Stimulated activated CD8-positive, alpha-beta memory T cell treated with anti-CD3 and anti-CD28 coated beads, Interleukin-15, amount 100 ng/mL, for 48 hours (primary cell): ENCODE data around the gene FNIP1.
"Not testable (repeated sequence)": the region's sequence is repeated elsewhere in the genome, so short reads cannot be mapped to it uniquely, and the experiment has no call there.

Source experiments
- DNase-seq, 2 donors: peaks; one replicate each; pipeline ENCODE4 v3.0.0-alpha.2; 2020; ENCODE audit warnings: low read depth in 2 of 2

FNIP1 gene

DNA sequence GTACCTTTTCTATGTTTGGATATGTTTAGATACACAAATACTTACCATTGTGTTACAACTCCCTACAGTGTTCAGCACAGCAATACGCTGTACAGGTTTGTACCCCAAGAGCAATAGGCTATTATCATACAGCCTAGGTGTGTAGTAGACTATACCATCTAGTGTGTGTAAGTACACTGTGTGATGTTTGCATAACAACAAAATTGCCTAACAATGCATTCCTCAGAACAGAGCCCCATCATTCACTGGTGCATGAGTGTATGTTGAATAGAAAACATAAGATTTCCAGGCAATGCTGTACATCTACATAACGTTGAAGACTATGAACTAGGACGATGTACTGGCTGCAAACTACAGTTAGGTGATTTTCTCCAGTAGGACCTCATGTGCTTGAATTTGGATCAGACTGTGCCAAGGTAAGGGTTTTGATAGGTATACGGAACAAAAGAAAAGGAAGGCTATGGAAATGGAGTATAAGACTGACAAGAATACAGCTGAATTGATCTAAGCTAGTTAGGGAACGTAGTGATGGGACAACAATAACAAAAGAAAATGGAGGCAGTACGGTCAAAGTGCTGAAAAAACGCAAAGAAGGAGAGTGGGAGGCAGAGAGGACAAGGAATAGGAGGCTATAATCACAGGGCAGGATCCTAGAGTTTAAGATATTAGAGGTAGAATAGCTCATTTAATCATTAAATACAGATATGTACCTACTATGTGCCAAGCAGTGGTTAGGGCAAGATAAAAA is 46.9 kb downstream of the FNIP1 start:
- no peak for DNase-seq

DNA sequence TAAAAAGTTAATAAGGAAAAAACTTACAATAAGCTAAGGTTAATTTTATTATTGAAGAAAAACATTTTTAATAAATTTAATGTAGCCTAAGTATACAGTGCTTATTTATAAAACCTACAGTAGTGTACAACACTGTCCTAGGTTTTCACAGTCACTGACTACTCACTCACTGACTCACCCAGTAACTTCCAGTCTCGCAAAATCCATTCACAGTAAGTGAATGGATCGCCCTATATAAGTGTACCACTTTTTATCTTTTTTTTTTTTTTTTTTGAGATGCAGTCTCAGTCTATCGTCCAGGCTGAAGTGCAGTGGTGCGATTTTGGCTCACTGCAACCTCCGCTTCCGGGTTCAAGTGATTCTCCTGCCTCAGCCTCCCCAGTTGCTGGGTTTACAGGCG is 47.7 kb downstream of the FNIP1 start:
- DNase-seq = no peak

DNA sequence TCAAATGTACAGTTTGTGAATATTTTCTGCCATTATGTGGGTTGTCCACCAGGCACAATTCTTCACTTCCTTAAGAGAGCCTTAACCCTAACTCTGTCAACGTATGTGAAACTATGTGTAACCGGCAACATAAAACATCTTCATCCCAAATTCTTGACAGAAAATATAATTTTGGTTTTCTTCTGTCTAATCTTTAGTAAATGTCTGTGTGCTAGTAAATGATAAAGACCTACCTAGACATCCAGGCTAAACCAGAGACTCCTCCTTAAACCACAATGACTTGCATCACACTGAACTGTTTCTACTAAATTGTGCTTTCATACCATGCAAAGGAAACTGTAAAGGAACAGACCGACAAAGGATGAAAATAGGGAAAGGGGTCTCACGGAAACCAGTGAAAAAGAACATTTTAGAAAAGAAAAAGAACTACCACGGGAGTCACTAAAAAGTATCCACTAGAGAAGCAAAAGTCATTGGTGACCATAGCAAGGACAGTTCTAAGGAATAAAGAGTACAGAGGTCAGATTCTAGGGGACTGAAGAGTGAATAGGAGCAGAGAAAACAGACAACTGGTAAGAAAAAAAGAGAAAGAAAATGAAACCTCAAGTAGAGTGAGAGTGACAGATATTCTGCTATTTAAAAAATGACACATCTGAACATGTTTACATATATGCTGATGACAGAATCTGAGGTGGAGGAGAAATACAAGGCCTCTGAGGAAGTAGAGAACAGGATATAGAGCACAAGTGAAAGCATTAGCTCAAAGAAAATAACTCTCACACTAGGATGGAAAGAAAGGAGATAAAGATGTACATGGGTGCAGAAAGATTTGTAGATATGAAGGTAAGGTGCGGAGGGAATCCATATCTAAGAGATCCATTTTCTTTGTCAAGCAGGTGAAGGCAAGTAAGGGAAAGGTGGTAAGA is 49.4 kb downstream of the FNIP1 start:
- DNase-seq = no peak

DNA sequence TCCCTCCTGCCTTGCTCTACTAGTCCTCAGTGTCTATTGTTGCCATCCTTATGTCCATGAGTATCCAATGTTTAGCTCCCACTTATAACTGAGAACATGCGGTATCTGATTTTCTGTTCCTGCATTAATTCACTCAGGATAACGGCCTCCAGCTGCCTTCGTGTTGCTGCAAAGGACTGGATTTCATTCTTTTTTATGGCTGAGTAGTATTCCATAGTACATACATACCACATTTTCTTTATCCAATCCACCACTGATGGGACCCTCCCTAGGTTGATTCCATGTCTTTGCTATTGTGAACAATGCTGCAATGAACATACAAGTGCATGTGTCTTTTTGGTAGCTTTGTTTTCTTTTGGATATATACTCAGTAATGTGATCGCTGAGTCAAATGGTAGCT is 50.4 kb downstream of the FNIP1 start:
- DNase-seq = no peak

DNA sequence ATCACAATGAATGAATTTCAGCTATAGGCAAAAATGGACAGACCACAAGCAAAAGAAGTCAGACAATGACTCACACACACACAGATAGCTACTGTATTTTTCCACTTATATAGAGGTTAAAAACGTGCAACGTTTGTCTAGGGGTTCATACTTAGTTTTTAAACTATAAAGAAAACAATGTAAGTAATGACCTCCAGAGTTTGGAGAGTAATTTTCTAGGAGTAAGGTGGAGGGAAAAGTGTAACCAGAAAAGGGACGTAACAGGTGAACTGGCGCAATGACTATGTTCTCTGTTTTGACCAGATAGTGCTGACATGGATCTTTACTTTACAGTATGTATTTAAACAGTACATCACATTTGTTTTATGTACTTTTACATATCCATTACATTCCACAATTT is 51.1 kb downstream of the FNIP1 start:
- DNase-seq = no peak

DNA sequence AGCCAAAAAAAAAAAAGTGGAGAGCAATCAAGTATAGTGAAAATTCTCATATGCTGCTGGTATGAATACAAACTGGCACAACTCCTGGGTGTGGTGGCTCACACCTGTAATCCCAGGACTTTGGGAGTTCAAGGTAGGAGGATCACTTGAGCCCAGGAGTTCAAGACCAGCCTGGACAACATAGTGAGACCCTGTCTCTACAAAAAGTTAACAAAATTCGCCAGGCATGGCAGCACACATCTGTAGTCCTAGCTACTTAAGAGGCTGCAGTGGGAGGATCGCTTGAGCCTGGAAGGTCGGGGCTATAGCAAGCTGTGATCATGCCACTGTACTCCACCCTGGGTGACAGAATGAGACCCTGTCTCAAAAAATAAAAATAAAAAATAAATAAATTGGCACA is 51.7 kb downstream of the FNIP1 start:
- DNase-seq = no peak

DNA sequence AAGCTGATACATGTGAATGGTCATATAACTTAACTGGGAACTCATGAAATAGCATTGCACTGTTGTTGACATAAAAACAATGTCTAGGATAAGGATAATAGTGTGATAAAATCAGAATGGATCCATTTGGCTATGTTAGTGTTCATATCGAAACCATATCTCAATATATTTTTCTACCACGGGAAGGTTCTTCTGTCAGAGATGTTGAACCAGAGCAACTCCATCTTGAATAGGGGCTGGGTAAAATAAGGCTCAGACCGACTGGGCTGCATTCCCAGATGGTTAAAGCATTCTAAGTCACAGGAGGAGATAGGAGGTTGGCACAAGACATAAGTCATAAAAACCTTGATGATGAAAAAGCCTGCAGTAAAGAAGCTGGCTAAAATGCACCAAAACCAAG is 56.3 kb downstream of the FNIP1 start:
- DNase-seq = no peak

DNA sequence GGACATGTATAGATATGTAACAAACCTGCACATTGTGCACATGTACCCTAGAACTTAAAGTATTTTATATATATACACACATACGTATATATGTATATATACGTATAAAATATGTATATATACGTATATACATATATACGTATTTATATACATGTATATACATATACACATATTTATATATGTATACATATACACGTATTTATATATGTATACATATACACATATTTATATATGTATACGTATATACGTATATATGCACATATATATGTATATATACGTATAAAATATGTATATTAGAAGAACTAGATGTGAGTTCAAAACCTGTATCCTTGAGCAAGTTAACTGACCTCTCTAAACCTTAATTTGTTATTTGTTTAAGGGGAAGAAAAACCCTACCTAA is 61.4 kb downstream of the FNIP1 start:
- no peak for DNase-seq

DNA sequence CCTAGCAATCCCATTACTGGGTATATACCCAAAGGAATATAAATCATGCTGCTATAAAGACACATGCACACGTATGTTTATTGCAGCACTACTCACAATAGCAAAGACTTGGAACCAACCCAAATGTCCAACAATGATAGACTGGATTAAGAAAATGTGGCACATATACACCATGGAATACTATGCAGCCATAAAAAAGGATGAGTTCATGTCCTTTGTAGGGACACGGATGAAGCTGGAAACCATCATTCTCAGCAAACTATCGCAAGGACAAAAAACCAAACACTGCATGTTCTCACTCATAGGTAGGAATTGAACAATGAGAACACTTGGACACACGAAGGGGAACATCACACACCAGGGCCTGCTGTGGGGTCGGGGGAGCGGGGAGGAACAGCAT is 61.9 kb downstream of the FNIP1 start:
- DNase-seq = not testable (repeated sequence)

DNA sequence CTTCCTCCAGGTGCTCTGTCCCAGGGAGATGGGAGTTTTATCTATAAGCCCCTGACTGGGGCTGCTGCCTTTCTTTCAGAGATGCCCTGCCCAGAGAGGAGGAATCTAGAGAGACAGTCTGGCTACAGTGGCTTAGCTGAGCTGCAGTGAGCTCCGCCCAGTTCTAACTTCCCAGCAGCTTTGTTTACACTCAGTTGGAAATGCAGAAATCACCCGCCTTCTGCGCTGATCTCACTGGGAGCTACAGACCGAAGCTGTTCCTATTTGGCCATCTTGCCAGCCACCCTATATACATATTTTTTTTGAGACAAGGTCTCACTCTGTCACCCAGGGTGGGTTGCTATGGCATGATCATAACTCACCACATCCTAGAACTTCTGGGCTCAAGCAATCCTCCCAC is 67.5 kb downstream of the FNIP1 start:
- not testable (repeated sequence) for DNase-seq

DNA sequence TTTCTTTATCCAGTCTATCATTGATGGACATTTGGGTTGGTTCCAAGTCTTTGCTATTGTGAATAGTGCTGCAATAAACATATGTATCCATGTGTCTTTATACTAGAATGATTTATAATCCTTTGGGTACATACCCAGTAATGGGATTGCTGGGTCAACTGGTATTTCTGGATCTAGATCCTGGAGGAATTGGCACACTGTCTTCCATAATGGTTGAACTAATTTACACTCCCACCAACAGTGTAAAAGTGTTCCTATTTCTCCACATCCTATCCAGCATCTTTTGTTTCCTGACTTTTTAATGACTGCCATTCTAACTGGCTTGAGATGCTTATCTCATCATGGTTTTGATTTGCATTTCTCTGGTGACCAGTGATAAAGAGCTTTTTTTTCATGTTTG is 72.7 kb downstream of the FNIP1 start:
- DNase-seq = not testable (repeated sequence)

DNA sequence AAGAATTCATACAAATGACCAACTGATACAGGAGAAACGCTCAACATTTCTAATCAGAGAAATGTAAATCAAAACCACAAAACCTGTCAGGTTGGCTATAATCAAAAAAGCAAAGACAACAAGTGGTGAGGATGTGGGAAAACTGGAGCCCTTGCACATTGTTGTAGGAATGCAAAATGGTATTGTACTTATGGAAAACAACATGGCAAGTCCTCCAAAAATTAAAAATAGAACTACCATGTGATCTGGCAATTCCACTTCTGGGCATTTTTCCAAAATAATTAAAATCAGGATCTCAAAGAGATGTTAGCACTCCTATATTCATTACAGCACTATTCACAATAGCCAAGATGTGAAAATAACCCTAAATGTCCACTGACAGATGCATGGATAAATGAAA is 76.1 kb downstream of the FNIP1 start:
- no peak for DNase-seq

DNA sequence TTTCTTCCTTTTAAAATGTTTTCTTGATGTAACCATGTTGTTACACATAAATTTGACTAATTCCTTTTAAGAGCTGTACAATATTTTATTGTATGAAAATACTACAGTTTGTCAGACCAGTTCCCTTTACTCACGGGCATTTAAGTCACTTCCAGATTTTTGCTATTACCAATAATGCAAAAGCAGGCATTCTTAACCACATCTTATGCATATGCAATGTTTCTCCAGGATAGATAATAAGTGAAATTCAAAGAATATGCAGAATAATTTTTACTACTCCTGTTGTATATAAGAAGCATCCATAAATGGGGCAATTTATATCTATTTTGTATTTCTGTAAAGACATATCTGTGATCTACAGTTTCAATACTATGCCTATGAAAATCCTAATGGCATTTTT is 77.3 kb downstream of the FNIP1 start:
- DNase-seq = no peak

DNA sequence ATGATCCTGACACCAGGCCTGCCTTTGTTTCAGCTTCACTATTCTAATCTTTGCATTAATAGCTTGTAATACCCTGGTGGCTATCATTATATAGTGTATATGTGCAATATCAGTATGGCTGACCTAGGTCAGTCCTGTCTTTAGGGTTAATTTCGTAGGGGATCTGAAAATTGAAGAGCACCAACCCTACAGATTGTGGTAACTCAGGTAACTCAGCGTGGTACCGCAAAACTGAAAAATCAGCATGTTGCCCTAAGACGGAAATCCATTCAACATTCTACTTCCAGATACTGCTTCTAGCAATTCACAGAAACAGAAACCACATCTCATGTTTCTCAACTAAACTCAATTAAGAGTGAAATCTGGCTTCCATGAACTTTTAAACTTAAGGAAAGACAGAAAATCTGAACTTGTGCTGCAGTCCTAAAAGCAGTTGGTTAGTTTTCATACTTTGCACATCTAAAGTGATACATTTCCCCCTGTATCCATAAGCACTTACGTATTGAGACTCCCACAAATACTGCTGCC is 78.3 kb downstream of the FNIP1 start:
- DNase-seq = no peak

DNA sequence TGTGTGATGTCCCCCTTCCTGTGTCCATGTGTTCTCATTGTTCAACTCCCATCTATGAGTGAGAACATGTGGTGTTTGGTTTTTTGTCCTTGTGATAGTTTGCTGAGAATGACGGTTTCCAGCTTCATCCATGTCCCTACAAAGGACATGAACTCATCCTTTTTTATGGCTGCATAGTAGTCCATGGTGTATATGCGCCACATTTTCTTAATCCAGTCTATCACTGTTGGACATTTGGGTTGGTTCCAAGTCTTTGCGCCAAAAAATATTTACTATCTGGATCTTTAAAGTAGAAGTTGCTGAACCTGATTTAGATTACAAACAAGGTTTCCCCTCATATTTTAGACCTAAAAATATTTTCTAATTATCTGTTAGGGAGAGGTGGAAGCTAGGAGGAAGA is 79.7 kb downstream of the FNIP1 start:
- DNase-seq = not testable (repeated sequence)

DNA sequence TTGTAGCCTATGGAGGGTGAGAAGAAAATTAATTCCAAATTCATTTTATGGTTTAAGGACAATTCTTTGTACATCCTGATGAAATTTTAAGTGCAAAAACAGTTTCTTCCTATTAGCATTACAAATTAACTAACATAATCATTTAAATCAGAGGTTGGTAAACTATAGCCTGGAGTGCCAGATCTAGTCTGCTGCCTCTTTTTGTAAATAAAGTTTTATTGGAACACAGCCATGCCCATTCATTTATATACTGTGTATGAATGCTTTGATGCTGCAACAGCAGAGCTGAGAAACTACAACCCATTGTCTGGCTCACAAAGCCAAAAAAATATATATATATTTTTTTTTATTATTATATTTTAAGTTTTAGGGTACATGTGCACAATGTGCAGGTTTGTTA is 80.2 kb downstream of the FNIP1 start:
- DNase-seq = no peak

DNA sequence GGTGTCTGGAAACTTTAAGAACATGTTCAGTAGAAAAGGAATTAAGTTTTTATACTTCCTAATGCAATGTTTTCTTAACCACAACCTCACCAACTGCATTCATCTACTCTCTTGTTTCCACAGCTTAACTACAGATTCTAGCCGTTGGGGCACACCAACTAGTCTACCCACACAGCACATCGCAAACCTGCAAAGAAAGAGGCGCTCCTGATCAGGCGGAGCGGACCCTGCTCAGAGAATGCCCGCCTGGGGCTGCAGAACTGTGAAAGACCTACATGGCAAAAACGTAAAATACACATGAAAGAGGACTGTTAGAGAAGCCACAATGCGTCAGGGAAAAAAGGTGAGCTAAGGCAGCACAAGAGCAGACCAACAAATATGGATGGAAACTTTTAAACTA is 86.4 kb downstream of the FNIP1 start:
- no peak for DNase-seq

DNA sequence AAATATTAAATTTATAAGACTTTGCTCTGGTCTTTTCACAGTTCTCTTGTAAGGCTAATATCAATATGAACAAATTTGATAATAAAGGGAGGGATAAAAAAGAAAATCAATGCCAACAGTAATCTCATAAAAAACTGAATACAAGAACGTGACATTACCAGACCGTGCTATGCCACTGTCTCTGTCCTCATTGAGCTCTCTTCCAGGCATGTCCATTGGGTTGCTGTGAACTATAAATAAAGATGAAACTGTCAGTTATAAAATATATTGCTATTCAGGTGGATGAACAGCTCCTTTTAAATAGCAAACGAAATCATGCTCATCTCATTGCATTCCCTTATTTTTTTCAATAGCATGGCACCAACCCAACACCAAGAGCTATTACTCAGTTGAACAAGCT is 87.8 kb downstream of the FNIP1 start:
- no peak for DNase-seq

DNA sequence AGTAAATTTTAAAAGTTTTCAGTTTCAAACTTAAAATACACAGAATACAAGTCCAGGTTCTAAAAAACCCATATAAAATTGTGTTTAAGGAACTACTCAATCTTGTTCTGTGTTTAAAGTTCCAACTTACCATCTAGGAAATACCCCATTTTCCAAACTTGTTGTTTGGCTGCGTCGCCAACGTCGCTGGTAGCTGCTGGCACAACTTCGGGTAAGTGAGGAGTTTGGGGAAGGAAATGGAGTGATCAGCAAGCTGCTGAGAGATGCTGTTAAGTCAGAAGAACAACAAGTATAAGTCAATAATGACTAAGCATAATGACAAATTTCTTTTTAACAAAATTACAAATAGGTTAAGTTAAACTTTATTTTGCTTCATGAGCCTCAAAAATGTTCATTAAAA is 90.5 kb downstream of the FNIP1 start:
- DNase-seq = no peak

DNA sequence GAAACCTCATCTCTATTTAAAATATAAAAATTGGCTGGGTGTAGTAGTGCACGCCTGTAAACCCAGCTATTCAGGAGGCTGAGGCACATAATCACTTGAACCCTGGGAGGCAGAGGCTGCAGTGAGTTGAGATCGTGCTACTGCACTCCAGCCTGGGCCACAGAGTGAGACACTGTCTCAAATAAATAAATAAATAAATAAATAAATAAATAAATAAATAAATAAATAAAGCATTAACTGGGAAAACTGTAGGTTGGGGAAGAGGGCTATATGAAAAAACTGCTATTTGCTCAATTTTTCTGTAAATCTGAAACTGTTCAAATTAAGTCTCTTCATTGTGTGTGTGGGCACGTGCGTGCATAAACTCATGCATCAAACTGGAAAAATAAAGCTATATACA is 101.9 kb downstream of the FNIP1 start:
- DNase-seq = no peak

DNA sequence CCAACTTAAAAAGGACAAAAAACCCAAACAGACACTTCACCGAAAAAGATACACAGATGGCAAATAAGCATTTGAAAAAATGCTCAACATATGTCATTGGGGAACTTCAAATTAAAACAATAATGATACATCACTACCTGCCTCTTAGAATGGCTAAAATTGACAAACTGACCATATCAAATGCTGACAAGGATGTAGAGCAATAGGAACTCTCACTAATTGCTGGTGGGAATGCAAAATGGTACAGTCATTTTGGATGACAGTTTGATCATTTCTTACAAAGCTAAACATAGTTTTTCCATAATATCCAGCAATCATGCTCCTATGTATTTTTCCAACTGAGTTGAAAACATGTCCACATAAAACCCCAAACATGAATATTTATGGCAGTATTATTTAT is 102.9 kb downstream of the FNIP1 start:
- DNase-seq = no peak

DNA sequence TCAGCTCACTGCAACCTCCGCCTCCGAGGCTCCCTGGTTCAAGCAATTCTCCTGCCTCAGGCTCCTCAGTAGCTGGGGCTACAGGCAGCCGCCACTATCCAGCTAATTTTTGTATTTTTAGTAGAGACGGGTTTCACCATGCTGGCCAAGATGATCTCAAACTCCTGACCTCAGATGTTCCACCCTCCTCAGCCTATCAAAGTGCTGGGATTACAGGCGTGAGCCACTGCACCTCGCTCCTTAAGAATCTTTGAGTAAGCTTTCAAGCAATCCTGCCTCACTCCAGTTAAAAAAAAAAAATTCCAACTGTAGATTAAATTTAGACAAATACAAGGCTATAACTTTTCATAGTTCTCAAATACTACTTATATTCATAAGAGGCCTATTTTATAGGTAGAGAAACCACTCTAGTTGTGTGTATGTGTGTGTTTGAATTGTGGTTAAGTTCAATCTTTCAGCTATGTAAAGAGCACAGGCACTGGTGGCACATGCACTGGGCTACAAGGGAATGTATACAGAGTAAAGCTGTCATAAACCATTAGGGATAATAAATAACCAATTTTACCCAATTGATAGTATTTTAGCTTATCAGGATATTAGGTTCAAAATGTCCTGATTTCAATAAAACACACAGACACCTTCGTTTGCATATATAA is 111.2 kb downstream of the FNIP1 start:
- no peak for DNase-seq
